GM15510 (cell line): ENCODE measurements around the gene C1orf185.

Source experiments
- POLR2A ChIP-seq: IDR thresholded peaks from 3 replicates; pipeline ENCODE4 v1.6.1; 2011; ENCODE audit warnings: borderline replicate concordance; ENCODE audit not compliant: insufficient read length; ENCODE audit errors: extremely low read depth

C1orf185 gene

GRCh38 chr1:51172811-51173210, 70.8 kb downstream of the C1orf185 start:
- TF ChIP-seq POLR2A, result no peak

- TF ChIP-seq POLR2A, result no peak
Measured at GRCh38 chr1:51175278-51175677, 73.2 kb downstream of the C1orf185 start.

DNA sequence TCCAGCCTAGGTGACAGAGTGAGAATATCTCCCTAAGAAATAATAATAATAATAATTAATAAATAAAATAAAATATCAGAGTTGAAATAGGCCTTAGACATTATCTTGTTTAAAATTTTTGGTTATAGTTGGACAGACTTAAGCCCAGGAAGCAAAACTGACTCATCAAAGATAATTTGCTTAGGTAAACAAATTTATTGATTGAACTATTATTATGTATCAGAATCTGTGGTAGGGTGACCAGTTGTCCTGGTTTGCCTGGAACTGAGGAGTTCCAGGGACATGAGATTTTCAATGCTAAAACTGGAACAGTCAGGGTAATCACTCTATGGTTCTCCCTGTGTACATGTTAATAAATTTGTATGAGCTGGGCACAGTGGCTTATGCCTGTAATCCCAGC, 86.2 kb downstream of the C1orf185 start:
- no peak for TF ChIP-seq POLR2A

GRCh38 chr1:51189421-51190073, 87.5 kb downstream of the C1orf185 start:
- TF ChIP-seq POLR2A, result no peak

GRCh38 chr1:51190961-51191360, 88.9 kb downstream of the C1orf185 start:
- no peak for TF ChIP-seq POLR2A

- TF ChIP-seq POLR2A, result no peak
Measured at GRCh38 chr1:51192213-51192843, 90.3 kb downstream of the C1orf185 start.

DNA sequence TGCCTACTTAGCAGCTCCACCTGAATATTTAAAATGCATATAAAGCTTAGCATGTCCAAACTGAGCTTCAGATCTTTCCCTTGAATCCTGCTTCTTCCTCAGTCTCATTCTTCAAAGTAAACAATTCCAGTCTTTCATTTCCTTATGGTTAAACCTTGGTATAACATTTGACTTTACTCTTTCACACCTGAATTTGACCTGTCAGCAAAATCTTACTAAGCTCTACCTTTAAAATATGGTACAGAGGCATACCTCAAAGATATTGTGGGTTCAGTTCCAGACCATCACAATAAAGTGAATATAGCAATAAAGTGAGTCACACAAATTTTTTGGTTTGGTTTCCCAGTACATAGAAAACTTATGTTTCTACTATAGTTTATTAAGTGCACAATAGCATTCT, 91.5 kb downstream of the C1orf185 start:
- TF ChIP-seq POLR2A, result no peak
